SU-DHL-6 (cell line): ENCODE data around the gene NR0B2.

ENCODE experiments used
- H2AFZ ChIP-seq: fragments of 200-600 bp; sonication (generic); 2 replicates; pipeline ENCODE4 v1.6.1; 2014; ENCODE audit warnings: low read depth, mild to moderate bottlenecking, moderate library complexity, mixed read lengths, antibody characterized with exemption, low read length; ENCODE audit not compliant: severe bottlenecking
- H3F3A ChIP-seq: fragments of 200-600 bp; shearing (Covaris generic); 2 replicates; pipeline ENCODE4 v1.6.0; 2016; ENCODE audit warnings: antibody characterized with exemption, mild to moderate bottlenecking; ENCODE audit not compliant: insufficient read depth
- H3K27ac ChIP-seq: fragments of 200-600 bp; sonication (generic); 2 replicates; pipeline ENCODE4 v1.5.1; 2016; ENCODE audit warnings: low read depth, mild to moderate bottlenecking, low read length, moderate library complexity, mixed read lengths
- H3K27me3 ChIP-seq: fragments of 200-600 bp; sonication (generic), shearing (Covaris generic); 2 replicates; pipeline ENCODE4 v1.6.0; 2014; ENCODE audit warnings: mild to moderate bottlenecking, low read length
- H3K36me3 ChIP-seq: fragments of 200-600 bp; sonication (generic); 2 replicates; pipeline ENCODE4 v1.6.1; 2014; ENCODE audit warnings: mild to moderate bottlenecking, low read length, mixed read lengths
- H3K4me2 ChIP-seq: fragments of 300-600, 200-600 bp; shearing (Covaris generic), sonication (generic); 2 replicates; pipeline ENCODE4 v1.6.0; 2014; ENCODE audit warnings: low read length, low read depth, mild to moderate bottlenecking; ENCODE audit not compliant: poor library complexity, severe bottlenecking
- H3K4me3 ChIP-seq: fragments of 200-600 bp; sonication (generic); 2 replicates; pipeline ENCODE4 v1.5.1; 2014; ENCODE audit warnings: antibody characterized with exemption, low read length, mild to moderate bottlenecking, mixed read lengths; ENCODE audit not compliant: insufficient read depth, poor library complexity, severe bottlenecking
- H3K79me2 ChIP-seq: fragments of 200-600 bp; sonication (generic); 2 replicates; pipeline ENCODE4 v1.6.1; 2014; ENCODE audit warnings: mild to moderate bottlenecking, low read length, moderate library complexity; ENCODE audit not compliant: insufficient read depth
- H3K9ac ChIP-seq: fragments of 200-600 bp; sonication (generic); 2 replicates; pipeline ENCODE4 v1.7.0; 2014; ENCODE audit warnings: mild to moderate bottlenecking, low read length
- H3K9me2 ChIP-seq: fragments of 200-600 bp; sonication (generic); replicated peaks from 2 replicates; pipeline ENCODE4 v1.6.1; 2014; ENCODE audit warnings: low read length; ENCODE audit not compliant: insufficient read depth
- H3K9me3 ChIP-seq: fragments of 200-600 bp; sonication (generic); 2 replicates; pipeline ENCODE4 v1.6.1; 2014; ENCODE audit warnings: low read length, mixed read lengths; ENCODE audit not compliant: insufficient read depth
- H4K20me1 ChIP-seq: fragments of 200-600 bp; sonication (generic); 2 replicates; pipeline ENCODE4 v1.6.1; 2014; ENCODE audit warnings: low read depth, mild to moderate bottlenecking, antibody characterized with exemption, low read length, moderate library complexity, mixed read lengths
- EZH2phosphoT487 ChIP-seq: fragments of 200-600 bp; sonication (generic), shearing (Covaris generic); conservative IDR thresholded peaks from 2 replicates; pipeline ENCODE4 v1.6.1; 2018; ENCODE audit warnings: mild to moderate bottlenecking, antibody characterized with exemption, low read length, moderate library complexity, mixed read lengths
- TF ChIP-seq, protein P1 (sequence below): fragments of 200-600 bp; sonication (generic); IDR thresholded peaks from one replicate; pipeline ENCODE4 v1.5.1; 2017; ENCODE audit warnings: antibody characterized with exemption, mild to moderate bottlenecking, low read length, moderate library complexity; ENCODE audit not compliant: insufficient read depth, poor library complexity, severe bottlenecking

NR0B2 gene

GRCh38 chr1:26910343-26911160, 3.2 kb downstream of the NR0B2 start:
- Histone ChIP-seq H3K9ac (no peak overlapping the region), H4K20me1 (no peaks in the 10 kb centered on the region), H3K4me3 (no peak overlapping the region), H2AFZ (no peak overlapping the region), H3K36me3 (no peaks in the 10 kb centered on the region), H3K27me3 (no peaks in the 10 kb centered on the region), H3K4me2 (no peak overlapping the region), H3K9me2 (no peaks in the 10 kb centered on the region), H3F3A (no peaks in the 10 kb centered on the region), H3K79me2 (no peaks in the 10 kb centered on the region), H3K9me3 (no peaks in the 10 kb centered on the region), H3K27ac (no peak overlapping the region)
- TF ChIP-seq, protein P1, sequence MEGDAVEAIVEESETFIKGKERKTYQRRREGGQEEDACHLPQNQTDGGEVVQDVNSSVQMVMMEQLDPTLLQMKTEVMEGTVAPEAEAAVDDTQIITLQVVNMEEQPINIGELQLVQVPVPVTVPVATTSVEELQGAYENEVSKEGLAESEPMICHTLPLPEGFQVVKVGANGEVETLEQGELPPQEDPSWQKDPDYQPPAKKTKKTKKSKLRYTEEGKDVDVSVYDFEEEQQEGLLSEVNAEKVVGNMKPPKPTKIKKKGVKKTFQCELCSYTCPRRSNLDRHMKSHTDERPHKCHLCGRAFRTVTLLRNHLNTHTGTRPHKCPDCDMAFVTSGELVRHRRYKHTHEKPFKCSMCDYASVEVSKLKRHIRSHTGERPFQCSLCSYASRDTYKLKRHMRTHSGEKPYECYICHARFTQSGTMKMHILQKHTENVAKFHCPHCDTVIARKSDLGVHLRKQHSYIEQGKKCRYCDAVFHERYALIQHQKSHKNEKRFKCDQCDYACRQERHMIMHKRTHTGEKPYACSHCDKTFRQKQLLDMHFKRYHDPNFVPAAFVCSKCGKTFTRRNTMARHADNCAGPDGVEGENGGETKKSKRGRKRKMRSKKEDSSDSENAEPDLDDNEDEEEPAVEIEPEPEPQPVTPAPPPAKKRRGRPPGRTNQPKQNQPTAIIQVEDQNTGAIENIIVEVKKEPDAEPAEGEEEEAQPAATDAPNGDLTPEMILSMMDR, result no peak
- TF ChIP-seq EZH2phosphoT487, result no peak

- Histone ChIP-seq H3K9ac (no peak overlapping the region), H3K27ac (no peak overlapping the region), H2AFZ (no peak overlapping the region), H3K4me2 (no peak overlapping the region), H3K36me3 (no peaks in the 10 kb centered on the region), H3K9me3 (no peaks in the 10 kb centered on the region), H3K9me2 (no peaks in the 10 kb centered on the region), H4K20me1 (no peaks in the 10 kb centered on the region), H3K4me3 (no peak overlapping the region), H3K27me3 (no peaks in the 10 kb centered on the region), H3F3A (no peaks in the 10 kb centered on the region), H3K79me2 (no peaks in the 10 kb centered on the region)
- TF ChIP-seq, protein P1, result no peak
- no peak for TF ChIP-seq EZH2phosphoT487
Measured at GRCh38 chr1:26909951-26910342, 3.8 kb downstream of the NR0B2 start.

DNA sequence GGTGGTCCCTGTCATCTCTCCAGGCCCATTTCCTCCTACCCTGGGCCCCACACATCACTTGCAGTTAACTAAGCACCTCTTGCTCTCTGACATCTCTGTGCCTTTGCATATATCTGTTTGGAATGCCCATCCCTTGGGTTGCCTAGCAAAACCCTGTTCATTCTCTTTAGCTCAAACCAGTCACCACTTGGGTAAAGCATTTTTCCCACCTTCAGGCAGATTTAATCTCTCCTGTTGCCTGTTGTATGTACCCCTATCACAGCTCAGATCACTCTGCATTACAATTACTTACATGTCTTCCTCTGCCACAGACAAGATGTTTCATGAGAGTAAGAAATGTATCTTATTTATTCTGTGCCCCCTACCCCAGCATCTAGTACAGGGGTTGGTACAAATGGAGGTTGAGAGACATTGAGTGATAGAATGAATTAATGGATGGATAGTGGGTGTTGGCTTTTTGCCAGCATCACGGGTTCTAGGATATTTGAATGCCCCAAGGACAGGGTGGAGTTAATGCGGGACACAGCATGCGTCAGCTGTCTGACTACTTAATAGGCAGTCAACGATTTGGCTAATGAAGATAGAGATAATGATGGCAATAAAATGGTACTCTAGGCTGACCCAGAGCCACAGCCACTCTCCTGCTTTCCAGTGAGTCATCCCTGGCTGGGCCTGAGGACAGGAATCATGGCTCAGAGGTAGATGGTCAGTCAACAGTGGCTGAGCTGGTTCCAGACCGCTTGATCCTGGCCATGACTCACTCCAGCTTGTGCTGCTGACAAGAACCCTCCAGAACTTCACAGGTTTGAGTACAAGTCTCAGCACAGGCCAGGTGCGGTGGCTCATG, 6.5 kb downstream of the NR0B2 start:
- Histone ChIP-seq H3K9me3 (no peaks in the 10 kb centered on the region), H2AFZ (no peak overlapping the region), H3K9ac (no peak overlapping the region), H3K27me3 (no peaks in the 10 kb centered on the region), H3K27ac (no peak overlapping the region), H3K4me2 (no peak overlapping the region), H4K20me1 (no peaks in the 10 kb centered on the region), H3K79me2 (no peaks in the 10 kb centered on the region), H3K9me2 (no peaks in the 10 kb centered on the region), H3K36me3 (no peaks in the 10 kb centered on the region), H3F3A (peaks cover 5% of the 10 kb centered on the region; the same call in 1 of the 2 replicates), H3K4me3 (no peak overlapping the region)
- TF ChIP-seq, protein P1, result no peak
- TF ChIP-seq EZH2phosphoT487, result no peak
